ENCODE measurements around the gene CFDP1. TPM values are rescaled to one million over a fixed set of nuclear protein-coding genes. Genes with fewer than 3 reads are reported as not detected.
A peak's percentile ranks its signal among the peaks of the same experiment; 100 is the strongest.

Gene CFDP1
- total and polyA plus RNA-seq, 12 donors: 40.6 to 129 (median 61.4) TPM

DNA sequence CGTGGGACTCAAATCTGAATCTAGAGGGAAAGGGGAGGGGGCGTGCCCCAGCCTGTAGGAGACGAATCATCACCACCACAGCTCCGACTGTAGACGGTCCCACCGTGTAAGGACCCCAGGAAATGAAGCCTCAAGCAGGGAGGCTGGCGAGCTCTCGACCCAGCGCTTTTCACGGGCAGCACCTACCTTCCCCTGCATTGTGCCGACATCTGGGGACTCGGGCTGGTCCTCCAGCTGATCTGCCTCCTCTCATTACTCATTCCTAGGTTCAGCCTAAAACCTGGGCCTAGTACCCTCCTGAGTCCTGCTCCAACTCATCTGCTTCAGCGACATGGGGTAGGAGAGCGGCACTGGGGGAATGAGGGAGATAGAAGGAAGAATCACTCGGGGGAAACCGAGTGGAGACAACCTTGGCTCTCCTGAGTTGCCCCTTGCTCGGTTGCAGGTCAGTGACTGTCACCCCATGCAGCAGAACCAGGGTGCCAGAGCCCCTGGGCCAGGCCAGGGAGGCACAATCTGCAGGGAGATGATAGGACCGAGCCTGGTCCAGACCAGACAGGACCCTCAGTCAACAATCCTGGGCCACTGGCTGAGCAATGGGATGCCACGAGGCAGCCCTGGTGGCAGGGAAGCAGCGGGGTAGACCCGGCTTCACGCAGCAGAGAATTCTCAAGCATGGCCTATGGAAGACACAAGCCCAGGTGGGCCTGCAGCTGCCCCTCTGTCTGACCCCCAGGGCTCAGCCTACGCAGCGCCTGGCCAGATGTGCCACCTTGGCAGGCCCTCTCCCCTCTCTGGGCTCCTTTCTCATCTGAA lies 181.0 kb downstream of the CFDP1 start:
- intact Hi-C loops (cut with DNase I): no loop called here
- peak overlapping the region in 1 of 4 donors; percentile 93 for H3K4me3 ChIP-seq
- H3K27me3 ChIP-seq: no peaks in the 10 kb centered on the region
- 61 to 86% (median 64%) methylated on average over 12 to 24 of the region's 24 CpGs for WGBS, 4 donors
- no peaks in the 10 kb centered on the region for H3K36me3 ChIP-seq (replicated peaks in 1 of 2)
- TF ChIP-seq POLR2A (IDR thresholded peaks at IDR 0.05) (no peak), CTCF (IDR thresholded peaks at IDR 0.05) (no peak)
- H3K4me1 ChIP-seq (replicated peaks in 1 of 2): peaks cover 51 to 91% of the 10 kb centered on the region in 2 donors
- no peaks in the 10 kb centered on the region for H3K9me3 ChIP-seq (replicated peaks in 1 of 3)
- peak in 1 of 7 donors; percentile 25 for DNase-seq
- H3K27ac ChIP-seq: peak overlapping the region in 4 of 5 donors; percentile 75 to 96 (median 85)

- intact Hi-C loops (cut with DNase I): no loop called here
- TF ChIP-seq CTCF (IDR thresholded peaks at IDR 0.05): peak in 1 of 6 experiments; percentile 4
- peak; percentile 79 to 85 for TF ChIP-seq POLR2A (IDR thresholded peaks at IDR 0.05)
- peaks cover 47 to 91% of the 10 kb centered on the region in 2 donors for H3K4me1 ChIP-seq (replicated peaks in 1 of 2)
- no peaks in the 10 kb centered on the region for H3K9me3 ChIP-seq (replicated peaks in 1 of 3)
- peak within 1 kb of the TSS; percentile 27 to 93 (median 70) for H3K4me3 ChIP-seq
- 0 to 1% (median 1%) methylated on average over 49 to 84 of the region's 84 CpGs; no CpG with 5 or more reads in 1 of the 4 donors for WGBS, 4 donors
- no peaks in the 10 kb centered on the region for H3K36me3 ChIP-seq (replicated peaks in 1 of 2)
- H3K27me3 ChIP-seq: no peaks in the 10 kb centered on the region
- peak within 1 kb of the TSS in 4 of 5 donors; percentile 77 to 96 (median 87) for H3K27ac ChIP-seq
- DNase-seq: peak; percentile 84 to 93 (median 89)
Measured at GRCh38 chr16:75251280-75252048, 181.8 kb downstream of the CFDP1 start, which contains the start of gene BCAR1. TSS of gene BCAR1 (minus strand) at chr16:75251624. CDS start at chr16:75251482, 142 bp downstream.

DNA sequence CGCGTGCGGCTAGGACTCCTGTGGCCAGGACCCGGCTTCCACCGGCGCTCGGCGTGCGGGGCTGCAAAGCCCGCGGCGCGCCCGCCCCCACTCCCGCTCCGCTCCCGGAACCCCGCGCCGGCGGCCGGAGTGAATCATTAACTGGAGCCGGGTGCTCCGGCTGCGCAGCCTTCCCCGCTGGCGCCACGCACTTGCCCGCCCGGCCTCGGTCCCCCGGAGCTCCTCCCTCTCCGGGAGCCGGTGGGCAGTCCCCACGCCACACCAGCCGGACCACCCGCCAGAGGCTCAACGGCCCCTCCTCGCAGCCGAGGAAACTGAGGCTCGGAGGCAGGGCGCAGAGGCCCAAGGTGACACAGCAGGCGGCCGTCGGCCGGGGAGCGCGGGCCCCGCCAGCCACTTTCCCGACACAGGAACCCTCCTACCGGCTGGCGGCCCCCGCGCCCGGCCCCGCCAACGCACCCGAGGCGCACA lies 182.5 kb downstream of the CFDP1 start:
- H3K4me1 ChIP-seq (replicated peaks in 1 of 2): peaks cover 41 to 91% of the 10 kb centered on the region in 2 donors
- peak overlapping the region in 4 of 5 donors; percentile 77 to 96 (median 87) for H3K27ac ChIP-seq
- H3K36me3 ChIP-seq (replicated peaks in 1 of 2): no peaks in the 10 kb centered on the region
- H3K9me3 ChIP-seq (replicated peaks in 1 of 3): no peaks in the 10 kb centered on the region
- intact Hi-C loops (cut with DNase I): no loop called here
- no peaks in the 10 kb centered on the region for H3K27me3 ChIP-seq
- peak in 5 of 7 donors; percentile 55 to 61 (median 58) for DNase-seq
- 1% methylated on average over 40 to 59 of the region's 59 CpGs; no CpG with 5 or more reads in 2 of the 4 donors for WGBS, 4 donors
- TF ChIP-seq POLR2A (IDR thresholded peaks at IDR 0.05) (peak in 1 of 2 donors; percentile 42), CTCF (IDR thresholded peaks at IDR 0.05) (no peak)
- peak overlapping the region; percentile 27 to 93 (median 70) for H3K4me3 ChIP-seq

All from adrenal gland (tissue), 12 donors.